IMR-90 (cell line): ENCODE results near the gene NCOA7.

Experiments used
- BHLHE40 ChIP-seq: fragments of 150-350 bp; IDR thresholded peaks from 2 replicates; pipeline ENCODE4 v1.6.1; 2016; ENCODE audit warnings: mild to moderate bottlenecking, low read depth, low read length
- CEBPB ChIP-seq: IDR thresholded peaks from 2 replicates; pipeline ENCODE4 v1.6.1; 2012; ENCODE audit warnings: low read depth, low read length, improper control_type of control experiment
- CHD1 ChIP-seq: IDR thresholded peaks from 2 replicates; pipeline ENCODE4 v1.6.1; 2012; ENCODE audit warnings: low read depth, low read length, improper control_type of control experiment
- CTCF ChIP-seq: conservative IDR thresholded peaks from 2 replicates; pipeline ENCODE4 v1.5.1; 2012; ENCODE audit warnings: mild to moderate bottlenecking, low read depth, low read length, improper control_type of control experiment
- FOS ChIP-seq: fragments of 150-350 bp; IDR thresholded peaks from 2 replicates; pipeline ENCODE4 v1.6.1; 2016; ENCODE audit warnings: low read depth, low read length
- MAFK ChIP-seq: IDR thresholded peaks from 2 replicates; pipeline ENCODE4 v1.6.1; 2012; ENCODE audit warnings: low read depth, low read length, improper control_type of control experiment
- MXI1 ChIP-seq: IDR thresholded peaks from 2 replicates; pipeline ENCODE4 v1.6.1; 2012; ENCODE audit warnings: low read depth, mild to moderate bottlenecking, low read length, moderate library complexity, borderline replicate concordance
- POLR2A ChIP-seq: IDR thresholded peaks from 2 replicates; pipeline ENCODE4 v1.6.1; 2012; ENCODE audit warnings: mild to moderate bottlenecking, low read depth, low read length
- RCOR1 ChIP-seq: IDR thresholded peaks from 2 replicates; pipeline ENCODE4 v1.6.1; 2012; ENCODE audit warnings: mild to moderate bottlenecking, low read length, improper control_type of control experiment; ENCODE audit not compliant: insufficient replicate concordance
- RFX5 ChIP-seq: IDR thresholded peaks from 2 replicates; pipeline ENCODE4 v1.8.0; 2012; ENCODE audit warnings: low read depth, mild to moderate bottlenecking, low read length, moderate library complexity
- SMC3 ChIP-seq: fragments of 150-350 bp; IDR thresholded peaks from 2 replicates; pipeline ENCODE4 v1.6.1; 2016; ENCODE audit warnings: low read depth, mild to moderate bottlenecking, antibody characterized with exemption, low read length, moderate library complexity
- USF2 ChIP-seq: fragments of 150-350 bp; IDR thresholded peaks from 2 replicates; pipeline ENCODE4 v1.6.1; 2017; ENCODE audit warnings: mild to moderate bottlenecking, antibody characterized with exemption, low read length, low read depth

- TF ChIP-seq CTCF, result no peak
- TF ChIP-seq FOS, result no peak
- no peak for TF ChIP-seq RCOR1
- no peak for TF ChIP-seq SMC3
- no peak for TF ChIP-seq CEBPB
- no peak for TF ChIP-seq USF2
- no peak for TF ChIP-seq BHLHE40
- TF ChIP-seq POLR2A, result no peak
- TF ChIP-seq MAFK, result no peak
- no peak for TF ChIP-seq MXI1
- TF ChIP-seq RFX5, result no peak
- TF ChIP-seq CHD1, result no peak
Measured at GRCh38 chr6:125832391-125833117, 41.8 kb downstream of the NCOA7 start.
